Measurements from ENCODE around the gene LTBP4. TPM values are rescaled to one million over a fixed set of nuclear protein-coding genes. Genes with fewer than 3 reads are reported as not detected.
A peak's percentile ranks its signal among the peaks of the same experiment; 100 is the strongest.

Gene LTBP4
- total RNA-seq, 1 donor from 2014 or later = 294 TPM

- intact Hi-C loops (cut with micrococcal nuclease) = no loop called here
- ATAC-seq = peak; percentile 9
- peak; percentile 85 for DNase-seq
Observed at GRCh38 chr19:40605216-40605971, 4.2 kb downstream of the LTBP4 start.

GRCh38 chr19:40607311-40608239 is 6.4 kb downstream of the LTBP4 start:
- ATAC-seq (no peak), DNase-seq (peak; percentile 58)
- intact Hi-C loops (cut with micrococcal nuclease) = no loop called here

GRCh38 chr19:40608240-40608621 is 7.1 kb downstream of the LTBP4 start:
- DNase-seq = no peak
- no peak for ATAC-seq
- intact Hi-C loops (cut with micrococcal nuclease) = no loop called here

- DNase-seq (no peak), ATAC-seq (no peak)
- intact Hi-C loops (cut with micrococcal nuclease) = no loop called here
Observed at GRCh38 chr19:40608957-40609356, 7.8 kb downstream of the LTBP4 start.

- peak; percentile 92 for DNase-seq
- ATAC-seq = peak; percentile 58
- intact Hi-C loops (cut with micrococcal nuclease) = no loop called here
Observed at GRCh38 chr19:40609561-40610395, 8.6 kb downstream of the LTBP4 start.

GRCh38 chr19:40610396-40611064 is 9.4 kb downstream of the LTBP4 start:
- DNase-seq (peak; percentile 86), ATAC-seq (peak; percentile 26)
- intact Hi-C loops (cut with micrococcal nuclease) = no loop called here

- ATAC-seq = no peak
- intact Hi-C loops (cut with micrococcal nuclease) = no loop called here
- no peak for DNase-seq
Observed at GRCh38 chr19:40611096-40611495, 9.9 kb downstream of the LTBP4 start.

- ATAC-seq (no peak), DNase-seq (no peak)
- intact Hi-C loops (cut with micrococcal nuclease) = no loop called here
Observed at GRCh38 chr19:40611900-40612698, 10.9 kb downstream of the LTBP4 start.

- no peak for ATAC-seq
- intact Hi-C loops (cut with micrococcal nuclease) = no loop called here
- peak; percentile 76 for DNase-seq
Observed at GRCh38 chr19:40612831-40613689, 11.9 kb downstream of the LTBP4 start.

GRCh38 chr19:40613690-40614621 is 12.8 kb downstream of the LTBP4 start:
- intact Hi-C loops (cut with micrococcal nuclease) = no loop called here
- ATAC-seq (peak; percentile 70), DNase-seq (peak; percentile 87)

- peak; percentile 67 for ATAC-seq
- intact Hi-C loops (cut with micrococcal nuclease) = no loop called here
- DNase-seq = peak; percentile 90
Observed at GRCh38 chr19:40614622-40615411, 13.6 kb downstream of the LTBP4 start.

- DNase-seq = no peak
- no peak for ATAC-seq
Observed at GRCh38 chr19:40616178-40616577, 15.0 kb downstream of the LTBP4 start.

GRCh38 chr19:40616941-40617340 is 15.8 kb downstream of the LTBP4 start:
- no peak for ATAC-seq
- DNase-seq = no peak
- intact Hi-C loops (cut with micrococcal nuclease) = no loop called here

More at GRCh38 chr19:40616178-40616577, 15.0 kb downstream of the LTBP4 start:
- intact Hi-C loops (cut with micrococcal nuclease) = no loop called here

- DNase-seq = no peak
- intact Hi-C loops (cut with micrococcal nuclease) = no loop called here
- no peak for ATAC-seq
Observed at GRCh38 chr19:40617961-40618360, 16.8 kb downstream of the LTBP4 start.

Measured in left ventricle myocardium superior (tissue), 1 donor.